Neural cell (in vitro differentiated cells): ENCODE measurements around the gene ACIN1. TPM values are rescaled to one million over a fixed set of nuclear protein-coding genes. Genes with fewer than 3 reads are reported as not detected.

ENCODE experiments used
- H2AFZ ChIP-seq: fragments of 200-600, 300-800 bp; sonication (generic), shearing (Covaris generic); 2 replicates; pipeline ENCODE4 v1.6.0; 2014; ENCODE audit warnings: low read depth, mild to moderate bottlenecking, antibody characterized with exemption, low read length, moderate library complexity
- H3F3A ChIP-seq: fragments of 200-600 bp; shearing (Covaris generic); 2 replicates; pipeline ENCODE4 v1.6.1; 2016; ENCODE audit warnings: mild to moderate bottlenecking, moderate library complexity, mixed read lengths, antibody characterized with exemption, low read length; ENCODE audit not compliant: insufficient read depth, poor library complexity, severe bottlenecking
- H3K27ac ChIP-seq: fragments of 200-600, 300-800 bp; sonication (generic), shearing (Covaris generic); 2 replicates; pipeline ENCODE4 v1.5.1; 2014; ENCODE audit warnings: mild to moderate bottlenecking, low read length, moderate library complexity
- H3K27me3 ChIP-seq: fragments of 300-800, 200-600 bp; sonication (generic), shearing (Covaris generic); 2 replicates; pipeline ENCODE4 v1.6.0; 2014; ENCODE audit warnings: mild to moderate bottlenecking, low read depth, low read length, moderate library complexity; ENCODE audit not compliant: insufficient read depth
- H3K36me3 ChIP-seq: fragments of 300-800, 200-600 bp; sonication (generic), shearing (Covaris generic); 2 replicates; pipeline ENCODE4 v1.5.1; 2014; ENCODE audit warnings: mild to moderate bottlenecking, antibody characterized with exemption, low read length, moderate library complexity; ENCODE audit not compliant: insufficient read depth
- H3K4me2 ChIP-seq: fragments of 300-800, 200-600 bp; sonication (generic), shearing (Covaris generic); 2 replicates; pipeline ENCODE4 v1.6.0; 2014; ENCODE audit warnings: mild to moderate bottlenecking, low read length
- H3K4me3 ChIP-seq: fragments of 300-800, 200-600 bp; sonication (generic), shearing (Covaris generic); 2 replicates; pipeline ENCODE4 v1.5.1; 2014; ENCODE audit warnings: mild to moderate bottlenecking, low read length, moderate library complexity
- H3K79me2 ChIP-seq: fragments of 200-600 bp; shearing (Covaris generic); replicated peaks from 2 replicates; pipeline ENCODE4 v1.6.0; 2014; ENCODE audit warnings: mild to moderate bottlenecking, low read length, moderate library complexity; ENCODE audit not compliant: insufficient read depth
- H3K9ac ChIP-seq: fragments of 300-800, 200-600 bp; sonication (generic), shearing (Covaris generic); 2 replicates; pipeline ENCODE4 v1.6.1; 2016; ENCODE audit warnings: mild to moderate bottlenecking, low read length, mixed read lengths
- H3K9me2 ChIP-seq: fragments of 200-600 bp; shearing (Covaris generic); 2 replicates; pipeline ENCODE4 v1.6.1; 2016; ENCODE audit warnings: mild to moderate bottlenecking, low read length, mixed read lengths; ENCODE audit not compliant: insufficient read depth
- H3K9me3 ChIP-seq: fragments of 200-600, 300-800 bp; sonication (generic), shearing (Covaris generic); 2 replicates; pipeline ENCODE4 v1.6.1; 2016; ENCODE audit warnings: mild to moderate bottlenecking, mixed run types, low read length, moderate library complexity, mixed read lengths
- H4K20me1 ChIP-seq: fragments of 200-600 bp; shearing (Covaris generic); 2 replicates; pipeline ENCODE4 v1.6.1; 2016; ENCODE audit warnings: mild to moderate bottlenecking, mixed run types; ENCODE audit not compliant: insufficient read depth
- CTCF ChIP-seq: fragments of 450-650 bp; IDR thresholded peaks from 2 replicates; pipeline ENCODE4 v1.5.1; 2014; ENCODE audit warnings: antibody characterized with exemption, mild to moderate bottlenecking, moderate library complexity; ENCODE audit not compliant: poor library complexity, severe bottlenecking
- EP300 ChIP-seq: fragments of 450-650 bp; conservative IDR thresholded peaks from 2 replicates; pipeline ENCODE4 v1.6.1; 2014; ENCODE audit warnings: antibody characterized with exemption, mild to moderate bottlenecking, moderate library complexity; ENCODE audit not compliant: poor library complexity, severe bottlenecking
- EZH2 ChIP-seq: fragments of 200-600, 300-800 bp; shearing (Covaris generic), sonication (generic); IDR thresholded peaks from 2 replicates; pipeline ENCODE4 v1.6.1; 2014; ENCODE audit warnings: antibody characterized with exemption, low read length, borderline replicate concordance, mild to moderate bottlenecking; ENCODE audit not compliant: insufficient read depth, poor library complexity, severe bottlenecking
- MXI1 ChIP-seq: fragments of 450-650 bp; conservative IDR thresholded peaks from 2 replicates; pipeline ENCODE4 v1.6.1; 2014; ENCODE audit warnings: antibody characterized with exemption, mild to moderate bottlenecking; ENCODE audit not compliant: poor library complexity, severe bottlenecking
- POLR2AphosphoS5 ChIP-seq: IDR thresholded peaks from 2 replicates; pipeline ENCODE4 v1.6.1; 2012
- RAD21 ChIP-seq: fragments of 450-650 bp; conservative IDR thresholded peaks from 2 replicates; pipeline ENCODE4 v1.6.1; 2014; ENCODE audit warnings: antibody characterized with exemption, mild to moderate bottlenecking, moderate library complexity
- REST ChIP-seq: IDR thresholded peaks from 2 replicates; pipeline ENCODE4 v1.6.1; 2012; ENCODE audit warnings: borderline replicate concordance
- SMC3 ChIP-seq: fragments of 450-650 bp; conservative IDR thresholded peaks from 2 replicates; pipeline ENCODE4 v1.6.1; 2014; ENCODE audit warnings: antibody characterized with exemption, mild to moderate bottlenecking, moderate library complexity; ENCODE audit not compliant: poor library complexity
- TAF1 ChIP-seq: IDR thresholded peaks from 2 replicates; pipeline ENCODE4 v1.6.1; 2012; ENCODE audit warnings: low read depth
- polyA plus RNA-seq: library from polyadenylated mRNA; depleted of rRNA; stranded (reverse); fragments of >200 nt; gene quantifications from 2 replicates; pipeline ENCODE4 v1.2.3, GENCODE V29; 2014

The ACIN1 gene
- polyA plus RNA-seq, 1 donor from 2014 or later = 143 TPM

DNA sequence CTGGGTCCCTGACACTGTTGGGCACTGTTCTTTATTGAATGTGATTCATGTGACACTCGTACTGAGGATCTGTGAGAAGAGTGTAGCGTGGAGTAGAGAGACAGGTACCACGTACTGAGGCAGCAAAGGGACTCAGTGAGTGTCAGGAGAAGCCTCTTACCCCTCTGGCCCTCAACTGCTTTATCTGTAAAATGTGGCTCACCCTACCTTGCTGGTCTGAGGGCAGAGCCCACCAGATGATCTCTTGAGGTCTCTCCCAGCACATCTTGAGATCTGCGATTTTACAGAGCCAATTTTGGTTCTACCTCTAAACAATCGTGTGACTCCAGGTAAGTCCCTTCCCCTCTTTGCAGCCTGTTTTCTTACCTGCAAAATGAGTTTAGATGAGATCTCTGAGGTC is 21.0 kb upstream of the ACIN1 start:
- no peaks in the 10 kb centered on the region for H3K9me2 ChIP-seq
- H4K20me1 ChIP-seq = no peaks in the 10 kb centered on the region
- no peaks in the 10 kb centered on the region for H3K27me3 ChIP-seq
- H3K9ac ChIP-seq = no peak overlapping the region
- H2AFZ ChIP-seq = no peak overlapping the region
- H3K9me3 ChIP-seq = no peaks in the 10 kb centered on the region
- no peaks in the 10 kb centered on the region for H3K36me3 ChIP-seq
- no peaks in the 10 kb centered on the region for H3K79me2 ChIP-seq
- H3F3A ChIP-seq = no peaks in the 10 kb centered on the region
- H3K4me3 ChIP-seq = no peak overlapping the region
- H3K4me2 ChIP-seq = no peak overlapping the region
- TF ChIP-seq EZH2 (no peak), POLR2AphosphoS5 (no peak), CTCF (no peak), REST (no peak), SMC3 (no peak), RAD21 (no peak), MXI1 (no peak), EP300 (no peak), TAF1 (no peak)
- no peak overlapping the region for H3K27ac ChIP-seq

DNA sequence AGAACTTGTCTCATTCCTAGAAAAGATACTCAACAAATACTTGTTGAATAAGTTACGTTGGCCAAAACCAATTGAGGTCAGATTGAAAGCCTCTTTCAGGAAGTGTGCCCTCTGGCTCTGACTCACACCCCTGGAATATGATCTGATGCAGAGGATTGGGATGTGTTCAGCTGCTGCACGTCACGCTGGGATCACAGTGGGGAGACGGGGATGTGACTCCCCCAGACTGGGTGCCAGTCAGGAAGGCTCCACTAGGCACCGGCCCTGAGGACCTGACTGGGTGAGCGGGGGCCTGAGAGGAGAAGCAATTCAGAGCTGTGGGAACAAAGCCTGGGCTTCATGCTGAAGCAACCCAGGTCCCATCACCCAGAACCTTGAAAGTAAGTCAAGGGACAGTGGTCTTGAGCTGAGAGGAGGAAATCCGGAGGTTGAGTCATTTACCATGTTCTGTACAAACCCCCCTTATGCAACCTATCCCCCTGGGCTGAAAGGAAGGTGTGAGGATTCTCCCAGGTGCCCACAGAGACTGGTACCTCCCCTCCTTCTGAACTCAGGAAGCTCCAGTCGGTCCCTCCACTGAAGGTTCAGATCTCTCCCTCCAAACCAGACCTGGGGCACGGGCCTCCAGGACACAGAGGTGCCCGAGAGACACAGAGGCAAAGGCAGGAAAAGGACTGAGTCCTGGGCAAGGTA is 20.2 kb upstream of the ACIN1 start:
- Histone ChIP-seq H4K20me1 (no peaks in the 10 kb centered on the region), H2AFZ (no peak overlapping the region), H3K4me2 (no peak overlapping the region), H3K4me3 (no peak overlapping the region), H3K27me3 (no peaks in the 10 kb centered on the region), H3F3A (no peaks in the 10 kb centered on the region), H3K9me3 (no peaks in the 10 kb centered on the region), H3K27ac (no peak overlapping the region), H3K9ac (no peak overlapping the region), H3K36me3 (no peaks in the 10 kb centered on the region), H3K79me2 (no peaks in the 10 kb centered on the region), H3K9me2 (no peaks in the 10 kb centered on the region)
- TF ChIP-seq TAF1 (no peak), REST (no peak), EZH2 (no peak), EP300 (no peak), RAD21 (no peak), SMC3 (no peak), POLR2AphosphoS5 (no peak), CTCF (no peak), MXI1 (no peak)
